HG03045 (cell line): ENCODE data around the gene APOC3.
"Not testable (repeated sequence)": the region's sequence is repeated elsewhere in the genome, so short reads cannot be mapped to it uniquely, and the experiment has no call there.

Experiments used
- ATAC-seq: cut with Tn5 transposase; IDR thresholded peaks from one replicate; pipeline ENCODE4 v1.9.1; 2021; ENCODE audit warnings: mild to moderate bottlenecking, moderate library complexity; ENCODE audit not compliant: unreplicated experiment

The APOC3 gene

GRCh38 chr11:116801662-116802061 is 28.0 kb upstream of the APOC3 start:
- not testable (repeated sequence) for ATAC-seq

GRCh38 chr11:116804001-116804400 is 25.7 kb upstream of the APOC3 start:
- ATAC-seq, result no peak

DNA sequence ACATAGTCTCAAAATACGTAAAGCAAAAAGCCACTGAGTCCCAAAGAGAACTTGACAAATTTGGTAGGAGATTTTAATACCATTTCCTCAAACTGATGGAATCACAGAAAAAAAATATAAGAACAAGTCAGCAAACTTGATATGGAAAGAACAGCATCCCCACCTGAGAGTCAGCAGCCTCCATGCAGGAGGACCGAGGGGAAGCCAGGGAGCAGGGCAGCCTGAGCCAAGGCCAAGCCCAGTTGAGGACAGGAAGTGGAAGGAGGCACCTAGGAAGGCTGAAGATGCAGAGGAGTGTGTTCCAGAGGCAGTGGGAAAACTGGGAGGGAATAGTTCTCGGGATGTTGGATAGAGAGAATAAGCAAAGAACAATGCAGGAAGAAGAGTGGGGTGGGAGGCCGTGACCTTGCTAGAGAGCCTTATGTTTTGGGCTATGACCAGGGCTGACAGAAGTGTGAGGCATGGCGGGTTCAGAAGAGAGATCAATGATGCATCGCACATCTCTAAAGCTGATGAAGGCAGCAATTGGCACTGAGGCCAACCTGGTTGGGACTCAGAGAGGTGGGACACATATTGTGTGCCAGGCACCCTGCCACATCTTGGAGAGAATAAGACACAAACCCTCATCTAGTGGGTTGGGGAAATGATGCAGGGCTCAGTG is 22.0 kb upstream of the APOC3 start:
- no peak for ATAC-seq

GRCh38 chr11:116808262-116809175 is 21.2 kb upstream of the APOC3 start:
- ATAC-seq, result no peak

DNA sequence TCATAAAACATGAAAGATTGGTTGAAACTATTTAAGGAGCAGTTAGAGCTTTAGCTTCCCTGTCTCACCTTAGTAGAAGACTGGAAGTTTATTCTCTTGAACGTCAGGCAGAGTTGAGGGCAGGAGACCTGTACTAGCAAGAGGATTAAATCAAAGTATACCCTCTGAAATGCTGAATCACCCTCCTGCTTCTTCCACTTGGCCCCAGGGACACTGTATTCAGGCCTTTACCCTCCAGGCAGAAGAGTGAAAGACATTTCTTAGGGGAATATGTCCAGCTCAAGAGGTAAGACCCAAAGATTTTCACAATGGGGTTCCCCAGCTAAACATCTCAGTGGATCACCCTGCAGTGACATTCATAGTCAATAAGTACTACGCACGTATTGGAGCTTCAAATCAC is 18.5 kb upstream of the APOC3 start:
- no peak for ATAC-seq

GRCh38 chr11:116812109-116812508 is 17.6 kb upstream of the APOC3 start:
- no peak for ATAC-seq

DNA sequence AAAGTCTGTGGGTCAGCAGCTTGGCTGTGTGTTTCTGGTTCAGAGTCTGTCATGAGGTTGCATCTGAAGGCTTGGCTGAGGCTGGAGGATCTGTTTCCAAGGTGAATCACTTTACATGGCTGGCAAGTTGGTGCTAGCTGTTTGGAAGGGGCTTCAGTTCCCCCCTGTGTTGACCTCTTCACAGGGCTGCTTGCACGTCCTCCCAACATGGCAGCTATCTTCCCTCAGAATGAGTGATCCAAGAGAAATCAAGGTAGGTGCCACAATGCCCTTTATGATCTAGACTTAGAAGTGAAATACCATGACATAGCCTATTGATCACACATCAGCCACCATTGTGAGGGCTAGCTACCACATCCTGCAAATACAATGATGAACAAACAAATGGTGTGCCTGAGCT is 16.5 kb upstream of the APOC3 start:
- no peak for ATAC-seq

- ATAC-seq, result no peak
Observed at GRCh38 chr11:116813781-116814471, 15.8 kb upstream of the APOC3 start.

GRCh38 chr11:116814502-116814901 is 15.2 kb upstream of the APOC3 start:
- no peak for ATAC-seq

GRCh38 chr11:116819049-116819448 is 10.7 kb upstream of the APOC3 start:
- no peak for ATAC-seq

- no peak for ATAC-seq
Observed at GRCh38 chr11:116821050-116821918, 8.4 kb upstream of the APOC3 start.

DNA sequence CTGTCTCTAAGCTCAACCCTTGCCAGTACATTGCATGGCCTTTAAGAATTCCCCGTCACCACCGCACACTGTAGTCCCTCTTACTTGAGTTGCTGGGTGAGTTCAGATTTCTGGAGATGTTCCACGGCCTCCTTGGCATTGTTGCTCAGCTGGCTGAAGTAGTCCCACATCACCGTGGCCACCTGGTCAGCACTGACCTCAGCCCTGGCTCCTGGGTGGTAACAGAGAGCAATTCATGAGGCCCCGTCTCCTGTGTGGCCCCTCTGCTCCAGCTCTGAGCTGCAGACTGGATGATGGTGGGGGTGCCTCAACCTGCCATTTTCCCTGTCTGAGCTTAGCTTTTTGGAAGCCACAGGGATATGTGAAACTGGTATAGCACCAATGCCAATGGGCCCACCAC is 7.1 kb upstream of the APOC3 start:
- no peak for ATAC-seq

DNA sequence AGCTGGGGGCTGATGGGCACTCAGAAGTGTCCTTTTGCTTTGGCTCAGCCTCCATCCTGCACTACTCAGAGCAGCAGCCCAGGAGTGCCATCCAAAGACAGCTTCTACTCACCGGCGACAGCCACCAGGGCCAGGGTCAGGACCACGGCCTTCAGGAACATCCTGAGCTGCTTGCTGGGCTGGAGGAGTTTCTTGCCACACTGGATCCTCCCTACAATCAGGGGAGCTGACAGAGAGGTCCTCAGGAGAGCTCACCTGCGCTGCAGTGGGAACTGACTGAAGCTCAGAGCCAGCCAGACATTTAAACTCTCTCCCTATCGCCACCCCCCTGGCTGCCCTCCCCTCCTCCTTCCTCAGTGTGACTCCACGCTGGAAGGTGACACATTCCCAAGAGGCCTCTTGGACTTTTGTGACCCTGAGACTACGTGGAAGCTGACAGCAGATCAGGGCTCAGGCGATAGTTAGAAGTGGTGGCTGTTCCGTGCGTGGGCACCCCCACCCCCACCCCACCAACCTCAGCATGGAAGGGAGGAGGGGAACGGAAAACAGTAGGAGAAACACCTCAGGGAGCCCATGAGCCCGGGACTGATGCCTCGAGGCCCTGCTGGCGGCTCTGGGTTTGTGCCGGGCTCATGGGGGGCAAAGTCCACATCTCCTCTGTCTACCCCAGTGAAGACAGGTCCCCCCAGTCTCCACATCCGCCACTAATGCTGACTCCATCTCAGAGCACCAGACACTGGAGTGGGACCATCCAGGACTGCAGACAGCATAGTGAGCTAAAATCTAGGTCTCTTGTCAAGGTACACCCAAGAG is 6.5 kb upstream of the APOC3 start, which contains the start of gene APOA4:
Gene APOA4 (minus strand): TSS at position 274 of the 813 bp plus-strand sequence. CDS start 113 bp downstream, at position 161.
- ATAC-seq, result no peak

DNA sequence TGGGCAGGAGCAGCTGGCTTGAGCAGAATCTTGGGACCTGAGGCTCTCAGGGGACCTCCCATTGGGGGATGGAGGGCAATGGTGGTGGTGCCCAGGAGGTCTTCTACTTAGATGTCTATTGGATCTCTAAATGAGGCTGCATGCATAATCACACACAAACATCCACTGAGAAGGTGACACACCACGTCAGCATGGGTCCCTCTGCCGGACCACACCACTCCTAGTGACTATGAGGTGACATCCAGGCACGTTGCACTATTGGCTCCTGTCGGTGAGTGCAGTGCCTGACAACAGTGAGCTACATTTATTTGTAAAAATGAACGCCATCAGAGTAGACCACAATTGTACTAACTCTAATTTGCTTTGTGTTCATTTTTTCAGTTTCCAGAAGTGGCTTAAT is 4.3 kb upstream of the APOC3 start:
- ATAC-seq, result no peak

DNA sequence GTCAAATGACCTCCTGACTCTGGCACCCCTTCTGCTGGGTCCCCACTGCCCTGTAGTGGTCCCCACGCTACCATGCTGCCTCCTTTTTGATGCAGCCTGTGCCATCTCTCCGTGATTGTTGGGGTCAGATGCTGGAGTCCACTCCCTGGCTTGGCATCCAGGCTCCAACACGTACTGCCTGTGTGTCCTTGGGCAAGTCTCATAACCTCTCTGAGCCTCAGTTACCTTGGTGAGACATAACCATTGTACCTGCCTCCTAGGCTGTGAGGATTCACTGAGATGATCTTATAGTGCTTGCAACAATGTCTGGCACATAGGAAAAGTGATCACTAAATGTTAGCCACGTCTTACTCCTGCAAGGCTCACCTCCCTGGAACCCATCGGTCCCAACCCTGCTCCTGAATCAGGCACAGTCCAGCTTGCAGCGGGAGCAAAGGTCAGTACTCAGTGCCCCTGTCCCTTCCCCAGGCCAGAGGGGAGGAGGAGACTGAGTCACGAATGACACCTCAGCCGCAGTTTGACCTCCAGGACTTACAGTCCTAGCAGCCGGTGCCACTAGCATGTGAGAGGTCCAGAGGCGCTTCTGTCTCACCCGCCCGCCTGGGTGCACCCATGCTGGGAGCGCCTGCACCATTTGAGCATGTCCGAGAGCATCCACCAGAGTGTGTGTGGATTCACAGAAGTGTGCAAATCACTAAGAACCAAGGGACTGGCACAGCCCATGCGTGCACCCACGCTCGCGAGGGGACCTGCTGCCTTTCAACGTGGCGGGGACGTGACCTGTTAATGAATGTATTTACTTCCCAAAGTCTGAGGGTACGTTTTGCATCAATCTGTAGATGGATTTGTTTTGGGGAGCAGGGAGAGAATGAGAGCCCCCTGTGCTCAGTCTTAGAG is 3.6 kb upstream of the APOC3 start:
- ATAC-seq, result no peak

GRCh38 chr11:116826751-116827431 is 2.8 kb upstream of the APOC3 start:
- no peak for ATAC-seq

GRCh38 chr11:116827461-116827860 is 2.2 kb upstream of the APOC3 start:
- no peak for ATAC-seq
